UCSD-AML1 (cell line): ENCODE data around the gene SPATA13.

Experiments
- DNase-seq: peaks from one replicate; lab custom pipeline; 2025; ENCODE audit not compliant: unreplicated experiment; lab: John Stamatoyannopoulos, UW

SPATA13 gene

GRCh38 chr13:24141333-24141910 lies 19.1 kb upstream of the SPATA13 start:
- DNase-seq = no peak

- DNase-seq = no peak
Measured at GRCh38 chr13:24142453-24142852, 18.1 kb upstream of the SPATA13 start.

- peak; percentile 36 for DNase-seq
Measured at GRCh38 chr13:24142886-24143285, 17.6 kb upstream of the SPATA13 start.

GRCh38 chr13:24145240-24145639 lies 15.3 kb upstream of the SPATA13 start:
- no peak for DNase-seq

GRCh38 chr13:24145674-24146073 lies 14.8 kb upstream of the SPATA13 start:
- DNase-seq = no peak

- no peak for DNase-seq
Measured at GRCh38 chr13:24146961-24147569, 13.5 kb upstream of the SPATA13 start.

- no peak for DNase-seq
Measured at GRCh38 chr13:24147570-24147963, 13.0 kb upstream of the SPATA13 start.

GRCh38 chr13:24148414-24149235 lies 11.9 kb upstream of the SPATA13 start:
- no peak for DNase-seq

GRCh38 chr13:24149246-24150032 lies 11.1 kb upstream of the SPATA13 start:
- no peak for DNase-seq

- DNase-seq = no peak
Measured at GRCh38 chr13:24150572-24150971, 9.9 kb upstream of the SPATA13 start.

GRCh38 chr13:24151864-24152263 lies 8.7 kb upstream of the SPATA13 start:
- DNase-seq = no peak

- DNase-seq = no peak
Measured at GRCh38 chr13:24152292-24153214, 8.0 kb upstream of the SPATA13 start.

GRCh38 chr13:24153347-24153746 lies 7.2 kb upstream of the SPATA13 start:
- DNase-seq = no peak

- DNase-seq = no peak
Measured at GRCh38 chr13:24153979-24154701, 6.4 kb upstream of the SPATA13 start.

- DNase-seq = no peak
Measured at GRCh38 chr13:24159357-24159756, 1.2 kb upstream of the SPATA13 start.

- peak; percentile 53 for DNase-seq
Measured at GRCh38 chr13:24161010-24161775, 673 bp downstream of the SPATA13 start.

- no peak for DNase-seq
Measured at GRCh38 chr13:24161980-24162525, 1.5 kb downstream of the SPATA13 start.

- DNase-seq = no peak
Measured at GRCh38 chr13:24162604-24163003, 2.1 kb downstream of the SPATA13 start.

GRCh38 chr13:24165746-24166145 lies 5.2 kb downstream of the SPATA13 start:
- no peak for DNase-seq
